ENCODE measurements around the gene TEX38. TPM values are rescaled to one million over a fixed set of nuclear protein-coding genes. Genes with fewer than 3 reads are reported as not detected.

Gene TEX38
- total RNA-seq, 1 experiment from 2014 or later: not detected

- Histone ChIP-seq H3K27me3 (ENCODE audit: low read length) (no peaks in the 10 kb centered on the region), H3K4me2 (ENCODE audit: low read length) (peak overlapping the region; percentile 100), H3K9ac (ENCODE audit: low read length) (peak overlapping the region; percentile 96), H2AFZ (ENCODE audit: low read length) (peak overlapping the region; percentile 82), H3F3A (ENCODE audit: low read length, unreplicated experiment) (no peaks in the 10 kb centered on the region), H3K27ac (ENCODE audit: low read length) (peak overlapping the region; percentile 47), H3K9me2 (replicated peaks; ENCODE audit: low read length) (no peaks in the 10 kb centered on the region), H3K79me2 (ENCODE audit: low read length) (peaks cover 28% of the 10 kb centered on the region), H3K4me1 (ENCODE audit: insufficient read depth, low read length) (peaks cover 25% of the 10 kb centered on the region), H3K36me3 (ENCODE audit: low read depth, low read length) (peaks cover 27% of the 10 kb centered on the region), H3K4me3 (ENCODE audit: low read length) (peak overlapping the region; percentile 100), H4K20me1 (ENCODE audit: low read length) (peaks cover 12% of the 10 kb centered on the region), H3K9me3 (ENCODE audit: low read length) (no peaks in the 10 kb centered on the region)
- DNase-seq (no peak), ATAC-seq (peak; percentile 8)
- ChIA-PET POLR2A (ENCODE audit: unreplicated experiment) (interaction anchor here (0.6 kb wide), 1 partner anchor 8 kb away, joined by 5 read pairs; no protein-coding TSS in a partner anchor), CTCF (no interaction called here)
- TF ChIP-seq CTCF (conservative IDR thresholded peaks at IDR 0.05; ENCODE audit: low read depth, low read length): no peak
- TF ChIP-seq EZH2phosphoT487 (IDR thresholded peaks at IDR 0.05; ENCODE audit: borderline replicate concordance, low read length): no peak
- TF ChIP-seq EZH2 (IDR thresholded peaks at IDR 0.05; ENCODE audit: low read length, unreplicated experiment): no peak
- intact Hi-C loops (cut with micrococcal nuclease): loop anchor here (2.0 to 5.0 kb wide), 3 partner anchors 56 to 116 kb away; partner anchors contain the start of gene MKNK1
- no TSS peak for BruUV-seq (replicated peaks)
Observed at GRCh38 chr1:46718340-46718726, 46.7 kb downstream of the TEX38 start.

GRCh38 chr1:46718727-46719622 lies 47.3 kb downstream of the TEX38 start, which contains the start of gene EFCAB14:
Gene EFCAB14 (minus strand): TSS chr1:46719114. CDS start chr1:46718087, 1,027 bp downstream.
- H3K36me3 ChIP-seq (ENCODE audit: low read depth, low read length): peaks cover 21% of the 10 kb centered on the region
- peaks cover 25% of the 10 kb centered on the region for H3K4me1 ChIP-seq (ENCODE audit: insufficient read depth, low read length)
- peak within 1 kb of the TSS; percentile 55 for H3K27ac ChIP-seq (ENCODE audit: low read length)
- H3K79me2 ChIP-seq (ENCODE audit: low read length): peaks cover 27% of the 10 kb centered on the region
- no peaks in the 10 kb centered on the region for H3K9me3 ChIP-seq (ENCODE audit: low read length)
- TF ChIP-seq EZH2phosphoT487 (IDR thresholded peaks at IDR 0.05; ENCODE audit: borderline replicate concordance, low read length) (no peak), CTCF (conservative IDR thresholded peaks at IDR 0.05; ENCODE audit: low read depth, low read length) (no peak), EZH2 (IDR thresholded peaks at IDR 0.05; ENCODE audit: low read length, unreplicated experiment) (no peak)
- intact Hi-C loops (cut with micrococcal nuclease): loop anchor here (2.0 to 5.0 kb wide), 3 partner anchors 56 to 117 kb away; partner anchors contain the start of gene MKNK1
- H3K4me3 ChIP-seq (ENCODE audit: low read length): peak within 1 kb of the TSS; percentile 100
- H3K4me2 ChIP-seq (ENCODE audit: low read length): peak within 1 kb of the TSS; percentile 100
- no TSS peak for BruUV-seq (replicated peaks)
- no peaks in the 10 kb centered on the region for H3F3A ChIP-seq (ENCODE audit: low read length, unreplicated experiment)
- CTCF ChIA-PET: no interaction called here
- H3K9ac ChIP-seq (ENCODE audit: low read length): peak within 1 kb of the TSS; percentile 96
- peak; percentile 97 for ATAC-seq
- peak; percentile 98 for DNase-seq
- H3K9me2 ChIP-seq (replicated peaks; ENCODE audit: low read length): no peaks in the 10 kb centered on the region
- no peaks in the 10 kb centered on the region for H3K27me3 ChIP-seq (ENCODE audit: low read length)
- H4K20me1 ChIP-seq (ENCODE audit: low read length): peaks cover 12% of the 10 kb centered on the region
- POLR2A ChIA-PET (ENCODE audit: unreplicated experiment): interaction anchor here (0.6 kb wide), 1 partner anchor 9 kb away, joined by 5 read pairs; no protein-coding TSS in a partner anchor
- H2AFZ ChIP-seq (ENCODE audit: low read length): peak within 1 kb of the TSS; percentile 88
